ENCODE data around the gene SPOP.
A peak's percentile ranks its signal among the peaks of the same experiment; 100 is the strongest.

SPOP gene

GRCh38 chr17:49567871-49568694, 109.8 kb downstream of the SPOP start:
- intact Hi-C loops (cut with DNase I): loop anchor here (2.0 kb wide), 1 partner anchor 127 kb away; no protein-coding TSS in a partner anchor
- DNase-seq: peak; percentile 79 to 96 (median 89)

- intact Hi-C loops (cut with DNase I): no loop called here
- no peak for DNase-seq
These were observed 110.8 kb downstream of the SPOP start for GRCh38 chr17:49567104-49567521.

GRCh38 chr17:49566668-49567071, 111.2 kb downstream of the SPOP start:
- intact Hi-C loops (cut with DNase I): no loop called here
- DNase-seq: no peak

GRCh38 chr17:49565948-49566491, 111.9 kb downstream of the SPOP start:
- intact Hi-C loops (cut with DNase I): no loop called here
- DNase-seq: peak in 41 of 42 donors; percentile 29 to 85 (median 70)

GRCh38 chr17:49564638-49565037, 113.3 kb downstream of the SPOP start:
- no peak for DNase-seq
- intact Hi-C loops (cut with DNase I): no loop called here

GRCh38 chr17:49557312-49558024, 120.4 kb downstream of the SPOP start:
- intact Hi-C loops (cut with DNase I): loop anchor here (5.0 to 10.0 kb wide), 2 partner anchors 120 to 153 kb away; no protein-coding TSS in a partner anchor
- peak in 23 of 42 donors; percentile 31 to 71 (median 49) for DNase-seq

- intact Hi-C loops (cut with DNase I): loop anchor here (5.0 to 10.0 kb wide), 2 partner anchors 119 to 152 kb away; no protein-coding TSS in a partner anchor
These were observed 121.5 kb downstream of the SPOP start for GRCh38 chr17:49556223-49556943.

GRCh38 chr17:49555495-49556222, 122.2 kb downstream of the SPOP start:
- intact Hi-C loops (cut with DNase I): loop anchor here (5.0 to 10.0 kb wide), 2 partner anchors 118 to 151 kb away; no protein-coding TSS in a partner anchor
- peak in 3 of 42 donors; percentile 24 to 38 (median 34) for DNase-seq

More at GRCh38 chr17:49556223-49556943, 121.5 kb downstream of the SPOP start:
- peak; percentile 45 to 92 (median 84) for DNase-seq

GRCh38 chr17:49554694-49555494, 123.0 kb downstream of the SPOP start:
- peak in 2 of 42 donors; percentile 19 to 21 for DNase-seq
- intact Hi-C loops (cut with DNase I): loop anchor here (5.0 to 10.0 kb wide), 3 partner anchors 58 to 150 kb away; partner anchors contain the start of gene NGFR

GRCh38 chr17:49553676-49554335, 124.1 kb downstream of the SPOP start:
- peak in 1 of 42 donors; percentile 10 for DNase-seq
- intact Hi-C loops (cut with DNase I): loop anchor here (5.0 to 10.0 kb wide), 2 partner anchors 57 to 149 kb away; partner anchors contain the start of gene NGFR

- intact Hi-C loops (cut with DNase I): loop anchor here (5.0 to 10.0 kb wide), 2 partner anchors 55 to 147 kb away; partner anchors contain the start of gene NGFR
- peak in 1 of 42 donors; percentile 12 for DNase-seq
These were observed 125.7 kb downstream of the SPOP start for GRCh38 chr17:49552070-49552751.

GRCh38 chr17:49551221-49552069, 126.5 kb downstream of the SPOP start:
- intact Hi-C loops (cut with DNase I): loop anchor here (5.0 to 10.0 kb wide), 2 partner anchors 54 to 147 kb away; partner anchors contain the start of gene NGFR
- no peak for DNase-seq

GRCh38 chr17:49550764-49551163, 127.1 kb downstream of the SPOP start:
- intact Hi-C loops (cut with DNase I): loop anchor here (5.0 to 10.0 kb wide), 2 partner anchors 53 to 146 kb away; partner anchors contain the start of gene NGFR
- peak in 1 of 42 donors; percentile 23 for DNase-seq

Data from head of caudate nucleus (tissue), 42 donors.